HG02763 (cell line): ENCODE measurements around the gene KIF1C.
"Not testable (repeated sequence)": the region's sequence is repeated elsewhere in the genome, so short reads cannot be mapped to it uniquely, and the experiment has no call there.

Source experiments
- ATAC-seq: cut with Tn5 transposase; IDR thresholded peaks from one replicate; pipeline ENCODE4 v1.9.1; 2021; ENCODE audit warnings: mild to moderate bottlenecking, moderate library complexity; ENCODE audit not compliant: unreplicated experiment

Gene KIF1C

GRCh38 chr17:5042157-5043022 is 44.6 kb downstream of the KIF1C start:
- ATAC-seq: no peak

DNA sequence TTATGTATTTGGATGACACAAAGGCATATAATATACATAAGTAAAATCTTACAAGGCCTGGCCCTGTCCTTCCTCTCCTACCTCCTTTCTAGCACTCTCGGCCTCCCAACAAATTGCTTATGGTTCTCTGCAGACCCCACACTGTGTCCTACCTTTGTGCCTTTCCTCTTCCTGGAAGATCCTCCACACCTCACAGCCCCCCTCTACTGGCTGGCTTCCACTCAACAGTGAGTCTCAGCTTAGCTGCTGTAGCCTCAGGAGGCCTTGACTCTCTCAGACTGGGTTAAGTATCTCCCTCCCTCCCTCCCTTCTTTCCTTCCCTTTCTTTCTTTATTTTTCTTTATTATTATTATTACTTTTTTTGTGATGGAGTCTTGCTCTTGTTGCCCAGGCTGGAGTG is 45.8 kb downstream of the KIF1C start:
- no peak for ATAC-seq

GRCh38 chr17:5044630-5045029 is 46.9 kb downstream of the KIF1C start:
- ATAC-seq: no peak

- ATAC-seq: no peak
Measured at GRCh38 chr17:5045496-5045895, 47.7 kb downstream of the KIF1C start.

GRCh38 chr17:5047446-5047845 is 49.7 kb downstream of the KIF1C start:
- ATAC-seq: no peak

DNA sequence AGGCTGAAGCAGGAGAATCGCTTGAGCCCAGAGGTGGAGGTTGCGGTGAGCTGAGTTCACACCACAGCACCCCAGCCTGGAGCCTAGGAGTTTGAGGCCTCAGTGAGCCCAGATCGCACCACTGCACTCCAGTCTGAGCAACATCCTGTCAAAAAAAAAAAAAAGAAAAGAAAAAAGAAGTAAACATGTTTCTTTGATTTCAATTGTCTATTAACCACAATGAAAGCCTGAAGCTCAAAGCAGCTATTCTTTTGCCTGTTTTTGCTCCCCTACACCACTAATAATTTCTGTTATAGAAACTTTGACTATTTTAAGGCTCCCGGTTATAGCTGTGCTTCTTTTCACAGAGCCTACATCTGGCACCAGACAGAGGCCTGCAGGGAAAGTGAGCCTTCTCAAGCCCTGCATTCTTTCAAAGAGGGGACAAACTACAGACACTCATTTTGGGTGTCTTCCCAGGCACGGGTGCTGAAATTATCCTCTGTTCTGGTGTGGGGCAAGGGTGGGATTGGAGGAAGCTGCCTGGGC is 51.6 kb downstream of the KIF1C start:
- no peak for ATAC-seq

DNA sequence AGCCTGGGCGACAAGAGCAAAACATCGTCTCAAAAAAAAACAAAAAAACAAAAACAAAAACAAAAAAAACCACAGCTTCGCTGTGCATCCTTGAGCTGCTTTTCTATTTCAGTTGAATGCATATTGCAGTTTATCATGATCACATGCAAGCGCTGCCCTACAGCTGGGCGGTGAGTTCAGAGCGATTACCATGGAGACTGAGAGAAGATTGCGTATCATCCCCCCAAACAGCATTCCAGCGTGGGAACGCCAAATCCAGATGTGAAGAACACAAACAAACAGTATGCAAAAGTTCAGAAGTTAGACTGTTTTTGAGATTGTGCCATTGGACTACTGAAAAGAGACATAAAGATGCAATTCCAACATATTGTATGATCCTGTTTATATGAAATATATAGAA is 52.5 kb downstream of the KIF1C start:
- no peak for ATAC-seq

DNA sequence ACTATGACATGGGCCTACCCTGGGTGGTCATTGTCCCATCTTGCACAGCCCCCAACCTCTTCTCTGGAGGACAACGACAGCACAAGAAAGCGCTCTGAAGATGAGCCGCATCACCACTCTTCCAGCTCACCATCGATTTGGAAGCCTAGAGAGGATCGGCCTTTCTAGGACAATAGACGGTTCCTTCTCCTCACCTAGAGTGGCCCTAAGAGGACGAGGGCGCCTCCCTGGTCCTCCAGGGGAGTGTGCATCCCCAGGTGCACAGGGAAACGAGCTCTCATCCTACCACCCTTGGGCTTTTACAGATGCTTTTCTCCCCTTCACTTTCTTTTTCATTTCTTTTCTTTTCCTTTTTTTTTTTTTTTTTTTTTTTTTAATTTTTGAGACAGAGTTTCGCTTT is 57.8 kb downstream of the KIF1C start:
- ATAC-seq: no peak

DNA sequence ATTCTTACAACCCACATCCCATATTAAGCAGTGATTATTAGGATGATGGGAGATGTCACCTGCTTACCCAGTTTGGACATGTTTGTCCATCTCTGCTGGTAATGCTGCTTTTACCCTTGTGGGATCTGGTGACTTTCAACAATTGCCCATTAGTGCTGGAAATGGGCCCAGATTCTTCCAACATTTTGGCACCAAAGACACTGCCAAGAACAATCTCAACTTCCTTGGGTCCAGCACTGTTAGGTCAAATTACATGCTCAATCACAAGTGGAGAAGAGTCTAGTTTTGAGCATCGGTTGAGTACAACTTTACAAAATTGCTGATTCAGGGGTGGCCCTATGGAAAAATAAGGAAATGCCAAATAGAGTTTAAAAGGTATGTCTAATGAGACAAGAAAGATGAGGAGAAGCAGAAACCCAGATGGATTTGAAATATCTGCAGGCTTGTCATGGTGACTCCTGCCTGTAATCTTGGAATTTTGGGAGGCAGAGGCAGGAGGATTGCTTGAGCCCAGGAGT is 67.5 kb downstream of the KIF1C start:
- no peak for ATAC-seq

- no peak for ATAC-seq
Measured at GRCh38 chr17:5068236-5068635, 70.5 kb downstream of the KIF1C start.

GRCh38 chr17:5069724-5070123 is 72.0 kb downstream of the KIF1C start:
- no peak for ATAC-seq

- ATAC-seq: not testable (repeated sequence)
Measured at GRCh38 chr17:5075472-5075871, 77.7 kb downstream of the KIF1C start.

DNA sequence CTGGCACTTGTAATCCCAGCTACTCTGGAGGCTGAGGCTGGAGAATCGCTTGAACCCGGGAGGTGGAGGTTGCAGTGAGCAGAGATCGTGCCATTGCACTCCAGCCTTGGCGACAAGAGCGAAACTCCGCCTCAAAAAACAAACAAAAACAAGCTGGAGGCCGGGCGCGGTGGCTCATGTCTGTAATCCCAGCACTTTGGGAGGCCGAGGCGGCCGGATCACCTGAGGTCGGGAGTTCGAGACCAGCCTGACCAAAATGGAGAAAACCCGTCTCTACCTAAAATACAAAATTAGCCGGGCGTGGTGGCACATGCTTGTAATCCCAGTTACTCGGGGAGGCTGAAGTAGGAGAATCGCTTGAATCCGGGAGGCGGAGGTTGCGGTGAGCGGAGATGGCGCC is 79.5 kb downstream of the KIF1C start:
- not testable (repeated sequence) for ATAC-seq

DNA sequence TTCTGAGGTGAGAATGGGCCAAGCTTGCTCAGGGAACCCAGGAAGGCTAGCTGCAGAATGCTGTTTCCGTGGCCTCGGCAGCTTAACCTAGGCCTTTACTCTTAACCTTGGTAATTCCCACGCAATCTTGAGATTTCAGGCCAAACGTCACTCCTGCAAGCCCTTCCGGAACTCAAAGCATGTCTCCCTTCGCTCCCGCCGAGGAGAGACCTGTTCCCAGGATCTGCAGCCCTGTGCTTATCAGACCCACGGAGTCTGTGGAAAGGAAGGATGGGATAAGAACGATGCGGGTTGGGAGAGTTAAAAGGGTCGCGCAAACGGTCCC is 80.0 kb downstream of the KIF1C start:
- ATAC-seq: no peak
